Measurements from ENCODE around the gene DIO1. TPM values are rescaled to one million over a fixed set of nuclear protein-coding genes. Genes with fewer than 3 reads are reported as not detected.

The DIO1 gene
- total and polyA plus RNA-seq, 9 of the 15 experiments (the other 6 are each of a cell fraction or from before 2014, with no cell fraction given), result not detected

- TF ChIP-seq HMGXB4 (CRISPR knock-in tag; IDR thresholded peaks at IDR 0.05), result no peak
Measured at GRCh38 chr1:53851571-53852285, 42.3 kb upstream of the DIO1 start (continued).

GRCh38 chr1:53860967-53861411 is 33.0 kb upstream of the DIO1 start:
- Histone ChIP-seq H3K36me3 (ENCODE audit: control insufficient read depth, insufficient read depth, low read length) (peaks cover 4% of the 10 kb centered on the region; the same call in 1 of the 3 replicates), H3K27ac (ENCODE audit: extremely low read depth, low read depth, low read length) (no peak overlapping the region), H3K4me1 (replicated peaks in 1 of 2; ENCODE audit: control insufficient read depth in 2 of 2, insufficient read depth in 2 of 2, low read length in 2 of 2) (no peaks in the 10 kb centered on the region), H3K4me2 (ENCODE audit: insufficient read depth, low read length) (no peak overlapping the region), H3K9ac (ENCODE audit: insufficient read depth in 1 of 2, low read depth in 2 of 2, low read length in 2 of 2) (no peak overlapping the region), H2AFZ (ENCODE audit: low read depth, low read length) (no peak overlapping the region), H3K27me3 (ENCODE audit: control insufficient read depth in 2 of 2, insufficient read depth in 2 of 2, low read length in 2 of 2) (no peaks in the 10 kb centered on the region), H3K4me3 (no peak overlapping the region), H3K79me2 (ENCODE audit: control insufficient read depth, insufficient read depth, low read length) (no peaks in the 10 kb centered on the region), H3K9me3 (replicated peaks; ENCODE audit: control insufficient read depth, insufficient read depth, low read depth, low read length) (no peaks in the 10 kb centered on the region), H4K20me1 (replicated peaks; ENCODE audit: control insufficient read depth, insufficient read depth, low read length) (0 out of 2 replicates have a peak, but pooled peaks cover 4% of the 10 kb centered on the region), H3K9me1 (ENCODE audit: control insufficient read depth, insufficient read depth, low read length) (no peaks in the 10 kb centered on the region)
- POLR2A ChIA-PET, result interaction anchor here (0.6 to 2.5 kb wide), 9 partner anchors 9 to 218 kb away, joined by 3 to 14 read pairs (median 3); no protein-coding TSS in a partner anchor
- DNase-seq (ENCODE audit: extremely low read depth in 1 of 4, low spot score in 3 of 4) (peak; percentile 70 to 82 (median 80)), ATAC-seq (peak; percentile 97), FAIRE-seq (peak; percentile 96)
- intact Hi-C loops (cut with micrococcal nuclease) (loop anchor here (1.0 to 5.0 kb wide), 5 partner anchors 88 to 950 kb away; partner anchors contain the start of genes TCEANC2 and TMEM59), in situ Hi-C loops (cut with MboI) (loop anchor here (10.0 kb wide), 1 partner anchor 224 kb away; no protein-coding TSS in a partner anchor)
- CTCF ChIA-PET (ENCODE audit: low intra/inter-chr PET ratio), result interaction anchor here (0.7 to 2.1 kb wide), 6 partner anchors 88 to 950 kb away, joined by 3 to 18 read pairs (median 4); no protein-coding TSS in a partner anchor
- no TSS peak for BruUV-seq (replicated peaks)
- no peak for TF ChIP-seq PHF21A (IDR thresholded peaks at IDR 0.05; ENCODE audit: borderline replicate concordance, low read depth)
- TF ChIP-seq TBP (optimal IDR thresholded peaks at IDR 0.05; ENCODE audit: low read depth, low read length), result peak; percentile 33
- TF ChIP-seq NR2C2 (CRISPR knock-in tag; IDR thresholded peaks at IDR 0.05), result no peak
- no peak for TF ChIP-seq NR2C2 (tag; IDR thresholded peaks at IDR 0.05)
- peak in 1 of 2 experiments; percentile 31; a peak in 1 of 4 replicates for TF ChIP-seq FOXK2 (conservative IDR thresholded peaks at IDR 0.05 in 1 of 2, IDR thresholded peaks at IDR 0.05 in 1 of 2; ENCODE audit: low read depth in 2 of 2)
- peak; percentile 63; the same call in 1 of the 2 replicates for TF ChIP-seq ARID2 (IDR thresholded peaks at IDR 0.05)
- TF ChIP-seq CTCF (IDR thresholded peaks at IDR 0.05 in 2 of 3, conservative IDR thresholded peaks at IDR 0.05 in 1 of 3; ENCODE audit: insufficient read depth in 2 of 3, low read depth in 1 of 3, low read length in 3 of 3), result peak; percentile 87 to 95 (median 91)
- peak; percentile 82 for TF ChIP-seq SMC3 (conservative IDR thresholded peaks at IDR 0.05; ENCODE audit: insufficient read depth, low read depth, low read length)
